CD4-positive, alpha-beta T cell treated with Interleukin-21 for 1 hour (primary cell): ENCODE measurements around the gene UFC1.

Experiments
- DNase-seq: peaks from one replicate; pipeline ENCODE4 v3.0.0-alpha.2; 2020

UFC1 gene

DNA sequence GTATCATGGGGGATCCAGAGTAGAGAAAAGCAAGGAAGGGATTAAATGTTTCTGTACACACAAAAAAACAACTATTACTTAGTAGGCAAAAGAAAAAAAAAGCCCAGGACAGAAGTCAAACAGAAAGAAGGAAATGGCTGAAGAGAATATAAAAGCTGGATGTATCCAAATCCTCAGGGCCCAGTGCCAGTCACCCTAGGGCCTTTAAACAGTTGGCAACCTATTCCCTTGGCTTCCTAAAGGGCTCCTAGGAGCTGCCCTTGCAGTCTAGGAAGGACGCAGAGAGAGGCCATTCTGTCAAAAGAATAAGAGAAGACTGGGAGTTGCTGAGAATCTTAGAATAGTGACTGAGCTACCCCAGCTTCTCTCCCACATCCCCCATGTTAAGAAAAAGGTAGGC lies 18.6 kb downstream of the UFC1 start:
- DNase-seq, result no peak

DNA sequence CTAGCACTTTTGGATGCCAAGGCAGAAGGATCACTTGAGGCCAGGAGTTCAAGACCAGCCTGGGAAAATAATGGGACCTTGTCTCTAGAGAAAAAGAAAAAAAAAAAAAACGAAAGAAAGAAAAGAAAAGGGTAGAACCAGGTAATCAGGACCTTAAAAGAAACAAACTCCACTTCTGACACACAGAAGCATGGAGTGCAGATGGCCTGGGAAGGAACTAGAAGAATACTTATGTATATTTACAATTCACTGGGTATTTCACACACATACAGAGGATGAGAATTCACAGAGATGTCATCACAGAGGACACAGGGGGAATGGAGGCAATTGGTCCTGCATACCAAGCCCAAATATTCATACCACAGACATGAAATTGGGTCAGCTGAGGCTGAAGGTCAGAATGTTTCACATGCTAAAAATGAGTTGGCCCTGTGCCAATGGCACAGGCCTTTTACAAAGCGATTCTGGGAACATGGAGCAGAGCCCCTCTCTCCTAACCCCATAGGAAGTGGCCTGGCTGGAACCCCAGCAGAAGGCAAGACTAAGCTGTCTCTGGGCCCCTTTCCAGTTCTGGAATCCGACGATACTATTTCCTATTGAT lies 19.1 kb downstream of the UFC1 start:
- no peak for DNase-seq

DNA sequence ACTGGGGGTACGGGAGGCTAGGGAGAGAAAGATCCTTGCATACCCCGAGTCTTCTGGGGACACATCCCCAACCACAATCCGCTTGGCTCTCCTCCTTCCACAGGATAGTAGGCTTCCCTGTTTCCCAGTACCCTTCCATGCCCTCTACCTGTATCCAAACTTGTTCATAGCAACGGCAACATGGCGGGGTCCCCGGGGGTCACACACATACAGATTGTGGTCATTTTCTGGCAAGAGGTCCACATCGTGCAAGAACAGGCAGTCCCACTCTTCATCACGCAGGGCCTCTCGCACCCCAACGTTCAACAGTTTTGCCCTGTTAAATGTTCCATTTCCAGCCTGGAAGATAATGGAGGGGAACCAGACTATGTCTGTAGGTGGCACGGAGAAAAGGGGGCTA lies 19.9 kb downstream of the UFC1 start:
- no peak for DNase-seq

DNA sequence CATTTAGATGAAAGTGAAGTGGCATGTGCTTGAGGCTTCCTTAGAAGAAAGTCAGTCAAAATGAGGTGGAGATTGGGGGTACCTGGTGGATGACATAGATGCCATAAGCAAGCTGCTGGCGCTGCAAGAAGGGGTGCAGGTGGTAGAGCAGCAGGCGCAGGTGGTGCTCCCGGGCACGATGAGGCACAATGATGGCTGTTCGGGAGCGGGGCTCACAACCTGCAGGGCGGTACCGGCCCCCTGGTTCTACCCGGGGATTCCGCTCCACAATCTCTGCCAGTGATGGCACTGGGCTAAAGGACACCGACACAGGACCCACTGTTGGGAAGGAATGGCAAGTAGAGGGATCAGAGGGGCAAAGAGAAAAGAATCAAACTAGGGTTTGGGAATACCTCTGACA lies 21.1 kb downstream of the UFC1 start:
- no peak for DNase-seq

DNA sequence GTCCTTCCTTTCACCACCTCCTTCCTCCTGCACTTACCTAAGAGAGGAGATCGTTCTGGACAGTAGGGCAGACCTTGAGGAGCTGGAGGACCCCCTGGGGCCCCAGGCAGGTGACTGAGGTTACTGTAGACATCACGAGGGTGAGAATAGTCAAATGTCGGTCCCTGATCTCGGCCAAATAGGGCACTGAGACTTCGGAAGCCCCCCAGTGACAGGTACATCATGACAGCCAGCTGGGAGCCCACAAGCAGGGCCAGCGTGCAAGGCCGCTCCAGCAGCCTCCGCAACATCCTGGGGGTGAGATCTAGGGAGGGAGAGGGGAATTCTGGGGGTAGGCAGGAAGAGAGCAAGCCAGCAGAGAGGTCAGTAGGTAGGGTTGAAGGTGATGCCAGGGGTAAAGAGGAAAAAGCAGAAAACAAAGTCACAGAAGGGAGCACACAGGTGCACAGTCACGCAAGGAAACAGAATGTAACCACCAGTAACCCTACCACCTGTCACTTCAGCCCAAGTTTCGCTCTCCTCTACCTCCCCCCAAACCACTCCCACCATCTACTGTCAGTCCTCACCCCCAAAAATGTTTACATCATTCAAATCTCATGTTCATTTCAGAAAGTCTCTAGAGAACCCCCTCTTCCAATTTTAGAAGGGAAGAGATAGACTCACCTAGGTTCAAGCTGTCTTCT lies 22.1 kb downstream of the UFC1 start:
- DNase-seq, result no peak

DNA sequence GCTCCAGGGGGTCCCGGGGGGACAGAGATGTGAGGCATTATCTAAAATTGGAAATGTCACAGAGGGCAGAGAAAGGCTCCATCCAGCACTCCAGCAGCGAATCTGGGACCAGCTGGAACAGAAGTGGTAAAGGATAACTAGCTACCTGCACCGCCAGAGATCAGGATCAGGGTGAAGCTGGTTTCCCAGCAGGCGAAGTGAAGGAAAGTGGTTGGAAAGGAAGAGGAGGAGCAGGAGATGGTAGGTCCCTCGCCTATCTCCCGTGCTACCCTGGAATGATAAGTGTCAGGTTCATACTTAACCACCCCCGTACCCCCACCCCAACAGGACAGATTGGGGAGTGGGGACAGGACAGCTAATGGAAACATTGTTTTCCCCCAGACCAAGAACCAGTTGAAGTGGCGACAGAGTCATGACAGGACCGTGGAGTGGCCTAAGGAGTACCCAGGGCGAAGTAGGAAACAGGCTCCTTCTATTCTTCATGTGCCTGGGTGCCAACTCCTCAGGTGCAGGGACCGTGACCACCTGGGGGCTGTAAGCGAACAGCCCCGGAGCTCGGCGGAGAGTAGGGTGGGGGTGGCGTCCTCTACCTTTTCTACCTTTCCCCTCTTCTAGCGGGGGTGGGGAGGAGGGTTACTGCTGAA lies 22.8 kb downstream of the UFC1 start:
- DNase-seq, result no peak

DNA sequence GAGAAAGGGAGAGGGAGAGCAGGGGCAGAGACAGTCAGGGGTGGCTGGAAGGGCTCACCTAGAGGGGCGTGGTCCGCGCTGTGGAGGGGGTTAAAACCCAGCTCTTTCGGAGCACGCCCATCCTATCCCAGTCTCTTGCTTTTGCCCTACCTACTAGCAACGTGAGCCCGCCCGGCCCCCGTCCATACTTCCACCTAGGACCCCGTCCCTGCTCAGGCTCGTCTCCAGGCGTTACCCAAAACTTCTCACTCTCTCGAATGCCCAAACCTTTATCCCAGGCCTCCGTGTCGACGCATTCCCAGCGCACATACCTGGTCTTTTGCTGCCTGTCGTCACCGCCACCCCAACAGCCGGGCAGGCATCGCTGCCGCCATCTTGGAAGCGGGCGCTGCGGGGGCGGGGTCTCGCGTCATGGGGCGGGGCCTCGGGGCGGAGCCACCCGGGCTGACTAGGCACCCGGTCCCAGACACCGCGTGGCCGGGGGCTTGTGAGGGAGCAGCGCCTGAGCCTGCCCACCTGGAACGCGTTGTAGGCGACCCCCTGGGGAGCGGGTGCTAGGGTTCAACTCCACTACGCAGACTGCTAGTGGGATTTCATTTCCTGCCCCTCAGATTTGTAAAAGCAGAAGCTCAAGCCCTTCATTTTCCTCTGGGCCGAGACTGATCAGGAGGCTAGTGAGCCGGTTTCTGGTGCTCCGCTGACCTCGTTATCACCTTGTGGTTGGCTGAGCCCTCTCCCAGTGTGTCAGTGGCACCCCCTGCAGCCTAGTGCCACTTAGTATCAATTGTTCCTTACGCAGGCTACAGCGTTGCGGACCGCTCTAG lies 23.5 kb downstream of the UFC1 start, which contains the start of gene B4GALT3:
Gene B4GALT3 (minus strand): TSS at position 396 of the 824 bp plus-strand sequence. CDS start 1,447 bp downstream, outside the sequence.
- DNase-seq, result peak; percentile 92

DNA sequence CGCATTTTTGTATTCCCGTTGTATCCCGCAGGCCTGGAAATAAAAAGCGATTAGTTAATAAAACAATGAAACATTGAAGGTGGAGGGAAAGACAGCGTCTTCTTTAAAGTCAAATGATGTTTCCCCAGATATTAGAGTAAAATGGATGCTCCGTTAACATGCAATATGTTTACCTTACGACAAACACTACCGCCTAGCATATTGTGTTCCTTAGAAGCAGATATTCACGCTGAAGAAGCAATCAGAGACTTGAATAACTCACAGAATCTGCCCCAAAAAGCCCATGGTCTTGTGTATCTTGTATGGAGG lies 24.1 kb downstream of the UFC1 start:
- DNase-seq, result no peak

DNA sequence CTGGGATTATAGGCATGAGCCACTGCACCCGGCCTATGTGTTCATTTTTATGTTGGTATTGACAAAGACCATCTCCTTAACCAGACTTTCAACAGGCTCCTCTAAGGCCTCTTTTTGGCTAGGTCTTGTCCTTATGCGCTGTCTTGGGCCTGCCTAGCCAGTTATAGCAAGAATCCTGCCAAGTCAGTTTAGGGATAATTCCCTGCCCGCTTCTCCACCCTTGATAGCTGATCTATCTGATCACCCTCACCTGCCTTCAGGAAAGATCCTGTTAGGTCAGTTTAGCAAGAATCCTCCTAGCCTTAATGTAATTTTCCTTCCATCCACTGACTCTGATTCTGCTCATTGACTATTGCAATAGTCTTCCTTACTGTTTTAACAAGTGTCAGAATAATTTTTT lies 25.9 kb downstream of the UFC1 start:
- DNase-seq, result no peak

DNA sequence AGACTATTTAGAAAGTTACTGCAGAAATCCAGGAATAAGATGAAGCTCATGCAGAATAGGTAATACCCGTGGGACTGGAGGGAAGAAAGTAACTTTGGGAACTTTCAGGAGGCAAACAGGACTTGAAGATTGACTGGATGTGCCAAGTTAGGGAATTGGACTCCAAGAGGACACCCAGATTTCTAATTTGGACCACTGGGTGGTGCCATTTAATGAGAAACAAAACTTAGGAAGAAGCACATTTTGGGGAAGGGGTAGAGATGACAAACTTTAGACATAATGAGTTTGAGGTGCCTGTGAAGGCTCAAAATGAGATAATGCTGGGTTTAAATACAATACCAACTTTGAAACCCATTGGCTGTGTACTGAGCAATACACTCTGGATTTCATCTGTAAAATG lies 26.9 kb downstream of the UFC1 start:
- peak; percentile 41 for DNase-seq

DNA sequence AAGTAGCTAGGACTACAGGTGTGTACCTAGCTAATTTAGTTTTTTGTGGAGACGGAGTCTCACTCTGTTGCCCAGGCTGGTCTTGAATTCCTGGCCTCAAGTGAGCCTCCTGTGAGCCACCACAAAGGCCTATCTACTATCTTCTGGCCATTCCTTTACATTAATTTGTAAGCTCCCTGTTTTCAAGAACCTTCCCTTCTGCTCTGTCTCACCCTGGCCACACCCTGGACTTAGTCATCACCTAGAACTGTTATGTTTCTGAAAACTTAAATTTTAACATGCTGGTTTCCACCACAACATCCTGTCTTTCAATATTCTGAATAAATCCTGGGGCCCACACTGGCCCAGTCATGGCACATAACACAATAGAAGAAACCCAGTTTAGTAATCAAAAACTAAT lies 28.4 kb downstream of the UFC1 start:
- DNase-seq, result peak; percentile 78

DNA sequence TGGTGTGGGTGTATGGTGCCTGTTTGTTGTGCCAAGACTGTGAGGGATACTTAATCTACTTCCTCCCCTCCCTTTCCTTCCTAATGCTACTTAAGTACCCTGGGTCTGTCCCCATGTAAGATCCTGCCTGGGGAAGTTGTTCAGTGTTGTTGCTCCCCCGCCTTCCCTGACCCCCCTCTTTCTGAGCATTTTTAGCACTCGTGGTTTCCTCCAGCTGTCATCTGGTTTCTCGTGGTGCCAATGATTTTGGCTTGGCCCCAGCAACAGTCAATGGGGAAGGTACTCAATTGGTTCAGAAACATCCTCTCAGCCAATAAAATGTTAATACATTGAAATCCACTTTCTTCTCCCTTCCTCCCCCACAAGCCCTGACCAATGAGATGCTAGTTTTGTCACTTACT lies 31.5 kb downstream of the UFC1 start:
- DNase-seq, result peak; percentile 92

DNA sequence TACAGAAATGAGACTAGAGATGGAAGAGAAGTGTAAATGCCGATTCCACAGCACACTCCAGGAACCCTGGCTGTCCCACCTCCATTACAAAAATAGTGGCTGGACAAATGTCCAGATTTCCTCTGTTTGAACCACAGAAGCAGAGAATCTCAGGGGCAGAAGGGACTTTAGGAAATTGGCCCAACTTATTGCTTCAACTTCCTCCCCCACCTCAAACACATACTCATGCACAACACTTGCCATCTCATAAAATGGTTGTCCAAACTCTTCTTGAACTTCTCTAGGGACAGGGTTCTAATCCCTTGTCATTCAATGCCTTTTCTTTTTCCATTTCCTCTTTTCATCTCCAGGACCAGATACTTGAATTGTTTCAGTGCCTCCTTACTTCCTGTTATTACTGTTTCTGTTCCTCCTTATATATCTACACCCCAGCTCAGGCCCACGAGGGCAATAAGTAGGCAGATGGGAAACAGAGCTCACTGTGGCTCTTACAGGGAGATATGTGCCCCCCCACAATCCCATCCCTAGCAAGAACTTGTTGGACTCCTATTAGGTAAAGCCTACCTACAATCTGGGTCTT lies 32.0 kb downstream of the UFC1 start:
- no peak for DNase-seq

DNA sequence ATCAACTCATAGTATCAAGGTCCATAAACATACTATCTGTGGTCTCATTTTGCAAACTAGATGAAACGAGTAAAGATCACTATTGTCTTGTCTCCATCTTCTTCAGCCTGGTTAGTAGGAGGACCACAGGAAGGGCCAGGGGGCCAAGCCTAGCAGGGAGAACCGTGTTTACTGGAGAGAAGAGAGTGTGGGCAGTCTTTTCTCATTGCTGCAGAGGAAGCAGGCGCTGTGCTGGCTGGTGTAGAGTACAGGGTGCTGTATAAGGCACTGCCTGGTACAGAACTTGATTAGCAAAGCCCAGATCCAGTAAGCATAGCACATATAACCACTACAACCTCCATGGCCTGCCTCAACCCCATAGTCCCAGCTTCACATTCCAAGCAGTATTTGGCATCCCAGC lies 33.5 kb downstream of the UFC1 start:
- no peak for DNase-seq

DNA sequence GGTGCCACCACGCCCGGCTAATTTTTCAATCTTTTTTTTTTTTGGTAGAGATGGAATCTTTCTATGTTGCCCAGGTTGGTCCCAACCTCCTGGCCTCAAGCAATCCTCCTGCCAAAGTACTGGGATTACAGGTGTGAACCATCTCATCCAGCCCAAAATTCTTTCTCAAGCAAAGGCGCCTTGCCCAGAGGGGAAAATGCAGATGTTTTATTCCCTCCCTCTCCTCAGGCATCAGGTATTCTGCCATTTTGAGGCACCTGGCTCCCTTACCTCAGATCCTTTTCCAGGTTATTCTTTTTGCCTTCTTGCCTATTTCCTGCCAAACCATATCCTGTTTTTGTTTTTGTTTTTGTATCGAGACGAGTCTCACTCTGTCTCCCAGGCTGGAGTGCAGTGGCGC lies 34.6 kb downstream of the UFC1 start:
- no peak for DNase-seq

DNA sequence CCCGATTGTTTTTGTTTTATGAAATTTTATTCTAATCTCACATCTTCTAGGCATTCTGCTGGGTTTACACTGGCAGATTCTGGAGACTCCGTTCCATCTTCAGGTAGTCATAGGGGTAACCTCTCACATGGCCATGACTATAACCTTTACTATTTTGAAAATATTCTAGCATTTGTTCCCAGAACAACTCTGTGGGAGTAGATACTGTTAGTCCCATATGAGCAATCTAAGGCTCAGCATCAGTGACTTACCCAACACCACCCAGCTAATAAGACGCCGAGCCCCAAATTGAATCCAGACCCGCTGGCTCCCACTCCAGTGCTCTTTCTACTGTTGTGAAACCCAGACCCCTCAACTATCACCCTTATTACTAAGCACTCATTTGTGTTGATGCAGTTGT lies 35.3 kb downstream of the UFC1 start:
- no peak for DNase-seq

DNA sequence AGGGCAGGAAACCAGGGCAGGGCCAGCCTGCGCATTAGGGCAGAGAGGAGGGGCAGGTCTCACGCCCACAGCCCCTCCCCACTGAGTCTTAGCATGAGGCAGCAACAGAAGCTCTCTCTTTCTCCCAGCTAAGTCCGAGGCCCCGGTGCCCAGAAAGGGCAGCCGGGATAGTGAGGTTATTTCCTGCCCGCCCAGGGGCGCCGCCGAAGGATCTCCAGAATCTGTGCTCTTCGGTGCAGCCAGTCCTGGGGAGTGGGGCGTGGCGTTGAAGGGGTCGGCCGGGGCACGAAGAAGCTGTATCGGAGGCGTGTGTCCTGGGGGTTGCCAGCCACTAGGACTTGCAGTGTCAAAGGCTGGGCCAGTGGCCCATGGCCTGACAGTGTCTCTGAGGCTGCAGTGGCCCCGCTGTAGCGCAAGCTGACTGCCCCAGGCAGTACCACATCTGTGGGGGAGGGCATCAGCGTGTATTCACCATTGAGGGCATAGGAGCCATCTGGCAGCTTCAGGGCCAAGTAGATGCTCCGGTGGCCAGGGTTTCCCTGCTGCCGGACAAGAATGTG lies 37.3 kb downstream of the UFC1 start:
- DNase-seq, result no peak

DNA sequence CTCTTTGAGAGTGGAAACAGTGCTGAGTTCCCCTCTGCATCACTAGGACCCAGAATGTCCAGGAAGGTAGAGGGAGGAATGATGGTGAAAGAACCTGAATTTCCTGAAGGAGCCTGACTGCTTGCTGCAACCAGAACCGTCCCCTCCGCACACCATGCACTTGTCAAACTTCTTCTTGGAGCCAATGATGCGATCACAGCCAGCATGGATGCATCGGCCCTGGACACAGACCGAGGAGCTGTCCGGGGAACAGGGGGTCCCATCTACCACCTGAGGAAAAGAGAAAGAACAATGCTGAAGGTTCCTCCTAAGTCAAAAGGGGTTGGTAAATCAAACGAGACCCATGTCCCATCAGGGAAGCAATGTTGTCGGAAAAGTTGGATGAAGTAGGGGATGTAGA lies 38.2 kb downstream of the UFC1 start:
- DNase-seq, result no peak

DNA sequence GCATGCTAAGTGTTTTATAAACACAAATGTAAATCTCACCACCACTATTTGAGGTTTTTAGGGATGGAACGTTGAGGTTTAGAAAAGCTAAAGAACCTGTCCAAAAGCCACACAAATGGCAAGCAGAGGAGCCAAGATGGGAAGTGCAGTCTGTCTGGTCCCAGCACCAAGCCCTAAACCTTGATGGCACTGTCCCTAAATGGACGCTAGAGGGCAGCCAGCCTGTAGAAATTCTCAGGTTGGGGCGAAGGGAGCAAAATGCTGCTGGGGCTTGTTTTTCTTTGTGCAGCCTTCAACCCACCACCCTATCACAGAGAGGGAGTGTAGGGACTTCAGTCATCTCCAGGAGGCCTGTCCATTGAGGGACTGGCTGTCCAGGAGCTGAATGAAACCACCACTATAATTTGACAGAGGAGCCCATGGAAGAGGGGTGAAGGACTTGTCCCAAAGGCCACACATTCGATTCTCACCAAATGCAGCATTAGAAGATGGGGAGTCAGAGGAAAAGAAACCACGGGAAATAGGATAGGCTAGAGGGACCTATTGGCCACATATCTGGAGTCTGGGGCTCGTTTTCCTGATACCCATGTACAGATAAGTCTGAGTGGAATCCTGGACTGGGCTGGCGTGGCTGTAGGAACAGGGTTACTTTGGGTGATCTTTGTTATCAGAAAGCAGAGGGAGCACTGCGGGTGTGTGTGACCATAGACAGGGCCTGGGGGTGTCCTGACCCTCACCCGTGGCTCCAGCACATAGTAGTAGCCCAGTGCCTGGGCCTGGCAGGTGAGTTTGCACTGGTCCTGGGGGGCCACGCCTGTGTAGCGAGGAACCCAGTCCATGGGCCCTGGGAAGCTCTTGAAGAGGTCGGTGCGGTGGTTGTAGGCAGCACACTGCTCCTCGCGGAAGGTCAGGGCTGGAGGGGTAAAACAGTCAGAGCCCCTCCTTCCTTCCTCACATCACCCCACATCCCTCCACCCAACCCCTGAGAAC lies 39.0 kb downstream of the UFC1 start:
- peak; percentile 84 for DNase-seq

DNA sequence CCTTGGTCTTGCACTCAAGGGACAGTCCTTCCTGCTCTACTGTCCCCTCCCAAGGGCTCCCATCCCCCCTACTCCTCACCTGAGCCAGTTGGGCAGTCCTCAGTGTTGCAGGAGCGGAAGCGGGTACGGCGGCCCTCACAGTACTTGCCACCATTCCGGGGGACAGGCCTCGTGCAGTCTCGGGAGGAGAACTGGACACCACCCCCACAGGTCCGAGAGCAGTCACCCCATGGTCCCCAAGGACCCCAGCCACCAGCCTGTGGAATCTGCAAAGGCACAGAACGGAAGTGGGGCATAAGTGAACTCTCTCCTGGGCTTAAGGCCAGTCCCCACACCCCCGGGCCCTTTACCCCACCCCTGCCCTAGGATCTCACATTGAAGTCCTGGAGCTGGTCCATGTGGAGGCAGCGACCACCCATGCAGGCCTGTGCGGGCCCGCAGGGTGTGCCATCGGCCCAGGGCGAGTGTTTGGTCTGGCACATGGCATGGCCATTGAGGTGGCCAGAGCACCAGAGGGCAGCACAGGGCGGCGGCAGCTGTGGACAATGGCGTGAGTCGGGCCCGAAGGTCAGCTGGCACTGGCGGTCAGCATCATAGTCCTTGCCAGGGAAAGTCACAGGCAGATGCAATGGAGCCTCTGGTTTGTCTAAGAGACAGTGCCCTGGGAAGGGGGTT lies 39.9 kb downstream of the UFC1 start:
- no peak for DNase-seq

DNA sequence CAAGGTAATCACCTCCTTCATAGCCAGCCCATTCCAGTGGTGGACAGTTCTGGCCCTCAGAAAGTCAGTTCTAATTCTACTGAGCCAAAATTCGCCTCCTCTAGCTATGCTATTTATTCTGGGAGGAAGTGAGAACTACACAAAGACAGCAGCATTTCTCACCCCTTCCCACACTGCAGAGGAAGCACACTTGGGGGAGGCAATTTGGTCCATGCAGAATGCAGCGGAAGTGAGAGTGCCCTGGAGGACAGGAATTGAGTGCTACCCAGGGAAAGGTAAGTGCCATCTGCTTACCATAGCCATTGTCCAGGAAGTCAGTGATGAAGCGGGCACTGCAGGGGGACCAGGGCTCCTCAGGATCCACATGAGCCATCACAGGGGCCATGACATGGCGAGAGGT lies 41.4 kb downstream of the UFC1 start:
- no peak for DNase-seq
